MM.1S (cell line): ENCODE results near the gene ZNF503.

ENCODE experiments used
- EZH2phosphoT487 ChIP-seq: fragments of 300-600 bp; sonication (generic); IDR thresholded peaks from 2 replicates; pipeline ENCODE4 v1.6.1; 2018; ENCODE audit warnings: antibody characterized with exemption, low read length
- TF ChIP-seq, protein P1 (sequence below): fragments of 300-600 bp; sonication (generic); IDR thresholded peaks from 2 replicates; pipeline ENCODE4 v1.5.1; 2016; ENCODE audit warnings: antibody characterized with exemption, low read length, mixed read lengths

GRCh38 chr10:75435291-75435690 lies 33.7 kb upstream of the ZNF503 start:
- TF ChIP-seq, protein P1, sequence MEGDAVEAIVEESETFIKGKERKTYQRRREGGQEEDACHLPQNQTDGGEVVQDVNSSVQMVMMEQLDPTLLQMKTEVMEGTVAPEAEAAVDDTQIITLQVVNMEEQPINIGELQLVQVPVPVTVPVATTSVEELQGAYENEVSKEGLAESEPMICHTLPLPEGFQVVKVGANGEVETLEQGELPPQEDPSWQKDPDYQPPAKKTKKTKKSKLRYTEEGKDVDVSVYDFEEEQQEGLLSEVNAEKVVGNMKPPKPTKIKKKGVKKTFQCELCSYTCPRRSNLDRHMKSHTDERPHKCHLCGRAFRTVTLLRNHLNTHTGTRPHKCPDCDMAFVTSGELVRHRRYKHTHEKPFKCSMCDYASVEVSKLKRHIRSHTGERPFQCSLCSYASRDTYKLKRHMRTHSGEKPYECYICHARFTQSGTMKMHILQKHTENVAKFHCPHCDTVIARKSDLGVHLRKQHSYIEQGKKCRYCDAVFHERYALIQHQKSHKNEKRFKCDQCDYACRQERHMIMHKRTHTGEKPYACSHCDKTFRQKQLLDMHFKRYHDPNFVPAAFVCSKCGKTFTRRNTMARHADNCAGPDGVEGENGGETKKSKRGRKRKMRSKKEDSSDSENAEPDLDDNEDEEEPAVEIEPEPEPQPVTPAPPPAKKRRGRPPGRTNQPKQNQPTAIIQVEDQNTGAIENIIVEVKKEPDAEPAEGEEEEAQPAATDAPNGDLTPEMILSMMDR, result no peak
- TF ChIP-seq EZH2phosphoT487, result no peak
